Measurements from ENCODE around the gene ELAVL2. TPM values are rescaled to one million over a fixed set of nuclear protein-coding genes. Genes with fewer than 3 reads are reported as not detected.
A peak's percentile ranks its signal among the peaks of the same experiment; 100 is the strongest.

Gene ELAVL2
- total RNA-seq, 1 experiment from 2014 or later = 35.9 TPM

DNA sequence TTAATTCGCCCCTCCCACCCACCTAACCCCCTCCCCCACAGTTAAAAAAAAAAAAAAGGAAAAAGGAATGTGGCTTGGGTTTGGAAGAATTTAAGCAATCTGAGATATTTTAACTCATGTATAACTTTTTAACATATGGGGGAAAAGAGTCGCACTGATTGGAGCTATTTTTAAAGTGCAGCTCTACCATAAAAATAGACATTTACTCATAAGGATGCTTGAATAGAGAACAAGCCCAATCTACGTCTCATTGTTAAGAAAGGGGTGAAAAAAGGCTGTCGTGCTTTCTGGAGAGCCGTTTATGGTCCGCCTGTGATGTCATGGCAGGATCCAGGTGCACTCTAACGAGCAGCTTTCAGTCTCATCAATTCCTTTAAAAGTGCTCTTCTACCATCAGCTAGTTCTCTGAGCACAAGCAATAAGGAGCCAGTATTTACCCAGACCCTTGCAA is 142.4 kb downstream of the ELAVL2 start:
- no peaks in the 10 kb centered on the region for H3K27me3 Mint-ChIP-seq (ENCODE audit: low read depth)
- H3K27ac Mint-ChIP-seq = peak overlapping the region; percentile 96
- ATAC-seq (peak; percentile 23), DNase-seq (ENCODE audit: low spot score) (no peak)
- peaks cover 83% of the 10 kb centered on the region for H3K4me1 Mint-ChIP-seq
- no peaks in the 10 kb centered on the region for H3K9me3 Mint-ChIP-seq
- POLR2A ChIA-PET = interaction anchor here (0.7 to 1.0 kb wide), 2 partner anchors 25 to 142 kb away, joined by 3 read pairs; partner anchors contain the start of gene ELAVL2
- no peak overlapping the region for H3K4me3 Mint-ChIP-seq
- CTCF ChIA-PET = no interaction called here
- peaks cover 31% of the 10 kb centered on the region for H3K36me3 Mint-ChIP-seq
- TF ChIP-seq TP53 (CRISPR knock-in tag; IDR thresholded peaks at IDR 0.05) = no peak
- TF ChIP-seq, protein P1, sequence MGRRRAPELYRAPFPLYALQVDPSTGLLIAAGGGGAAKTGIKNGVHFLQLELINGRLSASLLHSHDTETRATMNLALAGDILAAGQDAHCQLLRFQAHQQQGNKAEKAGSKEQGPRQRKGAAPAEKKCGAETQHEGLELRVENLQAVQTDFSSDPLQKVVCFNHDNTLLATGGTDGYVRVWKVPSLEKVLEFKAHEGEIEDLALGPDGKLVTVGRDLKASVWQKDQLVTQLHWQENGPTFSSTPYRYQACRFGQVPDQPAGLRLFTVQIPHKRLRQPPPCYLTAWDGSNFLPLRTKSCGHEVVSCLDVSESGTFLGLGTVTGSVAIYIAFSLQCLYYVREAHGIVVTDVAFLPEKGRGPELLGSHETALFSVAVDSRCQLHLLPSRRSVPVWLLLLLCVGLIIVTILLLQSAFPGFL (CRISPR knock-in tag; IDR thresholded peaks at IDR 0.05; ENCODE audit: borderline replicate concordance) = no peak
- TF ChIP-seq, protein P2, sequence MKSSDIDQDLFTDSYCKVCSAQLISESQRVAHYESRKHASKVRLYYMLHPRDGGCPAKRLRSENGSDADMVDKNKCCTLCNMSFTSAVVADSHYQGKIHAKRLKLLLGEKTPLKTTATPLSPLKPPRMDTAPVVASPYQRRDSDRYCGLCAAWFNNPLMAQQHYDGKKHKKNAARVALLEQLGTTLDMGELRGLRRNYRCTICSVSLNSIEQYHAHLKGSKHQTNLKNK (CRISPR knock-in tag; IDR thresholded peaks at IDR 0.05) = no peak

DNA sequence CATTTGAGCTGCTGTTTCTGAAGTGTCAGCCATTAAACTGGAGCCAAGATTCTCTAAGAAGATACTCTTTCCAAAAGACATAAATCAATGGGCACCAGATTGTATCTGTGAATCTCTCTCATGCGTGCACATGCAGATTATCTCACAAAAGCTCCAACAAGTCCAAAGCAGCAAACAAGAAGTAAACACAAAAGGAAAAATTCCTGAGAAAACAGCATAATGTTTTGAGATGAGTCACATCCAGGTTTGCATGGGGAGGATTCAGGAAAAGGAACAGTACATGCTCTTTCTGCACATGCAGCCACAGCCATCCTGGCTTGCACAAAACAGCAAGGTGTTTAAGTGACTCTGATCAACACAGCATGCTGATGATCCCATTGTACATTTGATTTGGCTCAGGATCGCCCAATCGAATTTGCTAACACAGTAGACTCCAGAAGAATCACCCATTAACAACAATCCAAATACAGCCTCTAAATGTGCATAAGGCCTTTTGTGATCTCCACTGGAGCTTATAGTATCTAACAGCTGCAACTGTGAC is 143.1 kb downstream of the ELAVL2 start:
- H3K9me3 Mint-ChIP-seq = no peaks in the 10 kb centered on the region
- peaks cover 36% of the 10 kb centered on the region for H3K36me3 Mint-ChIP-seq
- TF ChIP-seq, protein P3, sequence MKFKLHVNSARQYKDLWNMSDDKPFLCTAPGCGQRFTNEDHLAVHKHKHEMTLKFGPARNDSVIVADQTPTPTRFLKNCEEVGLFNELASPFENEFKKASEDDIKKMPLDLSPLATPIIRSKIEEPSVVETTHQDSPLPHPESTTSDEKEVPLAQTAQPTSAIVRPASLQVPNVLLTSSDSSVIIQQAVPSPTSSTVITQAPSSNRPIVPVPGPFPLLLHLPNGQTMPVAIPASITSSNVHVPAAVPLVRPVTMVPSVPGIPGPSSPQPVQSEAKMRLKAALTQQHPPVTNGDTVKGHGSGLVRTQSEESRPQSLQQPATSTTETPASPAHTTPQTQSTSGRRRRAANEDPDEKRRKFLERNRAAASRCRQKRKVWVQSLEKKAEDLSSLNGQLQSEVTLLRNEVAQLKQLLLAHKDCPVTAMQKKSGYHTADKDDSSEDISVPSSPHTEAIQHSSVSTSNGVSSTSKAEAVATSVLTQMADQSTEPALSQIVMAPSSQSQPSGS (CRISPR knock-in tag; IDR thresholded peaks at IDR 0.05; ENCODE audit: borderline replicate concordance, low read depth) = no peak
- TF ChIP-seq, protein P4, sequence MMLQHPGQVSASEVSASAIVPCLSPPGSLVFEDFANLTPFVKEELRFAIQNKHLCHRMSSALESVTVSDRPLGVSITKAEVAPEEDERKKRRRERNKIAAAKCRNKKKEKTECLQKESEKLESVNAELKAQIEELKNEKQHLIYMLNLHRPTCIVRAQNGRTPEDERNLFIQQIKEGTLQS (CRISPR knock-in tag; conservative IDR thresholded peaks at IDR 0.05) = no peak
- TF ChIP-seq MYBL2 (CRISPR knock-in tag; IDR thresholded peaks at IDR 0.05) = no peak
- TF ChIP-seq, protein P5, sequence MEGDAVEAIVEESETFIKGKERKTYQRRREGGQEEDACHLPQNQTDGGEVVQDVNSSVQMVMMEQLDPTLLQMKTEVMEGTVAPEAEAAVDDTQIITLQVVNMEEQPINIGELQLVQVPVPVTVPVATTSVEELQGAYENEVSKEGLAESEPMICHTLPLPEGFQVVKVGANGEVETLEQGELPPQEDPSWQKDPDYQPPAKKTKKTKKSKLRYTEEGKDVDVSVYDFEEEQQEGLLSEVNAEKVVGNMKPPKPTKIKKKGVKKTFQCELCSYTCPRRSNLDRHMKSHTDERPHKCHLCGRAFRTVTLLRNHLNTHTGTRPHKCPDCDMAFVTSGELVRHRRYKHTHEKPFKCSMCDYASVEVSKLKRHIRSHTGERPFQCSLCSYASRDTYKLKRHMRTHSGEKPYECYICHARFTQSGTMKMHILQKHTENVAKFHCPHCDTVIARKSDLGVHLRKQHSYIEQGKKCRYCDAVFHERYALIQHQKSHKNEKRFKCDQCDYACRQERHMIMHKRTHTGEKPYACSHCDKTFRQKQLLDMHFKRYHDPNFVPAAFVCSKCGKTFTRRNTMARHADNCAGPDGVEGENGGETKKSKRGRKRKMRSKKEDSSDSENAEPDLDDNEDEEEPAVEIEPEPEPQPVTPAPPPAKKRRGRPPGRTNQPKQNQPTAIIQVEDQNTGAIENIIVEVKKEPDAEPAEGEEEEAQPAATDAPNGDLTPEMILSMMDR (IDR thresholded peaks at IDR 0.05) = no peak
- no peak for TF ChIP-seq TCF7 (CRISPR knock-in tag; IDR thresholded peaks at IDR 0.05; ENCODE audit: low read depth)
- TF ChIP-seq, protein P6, sequence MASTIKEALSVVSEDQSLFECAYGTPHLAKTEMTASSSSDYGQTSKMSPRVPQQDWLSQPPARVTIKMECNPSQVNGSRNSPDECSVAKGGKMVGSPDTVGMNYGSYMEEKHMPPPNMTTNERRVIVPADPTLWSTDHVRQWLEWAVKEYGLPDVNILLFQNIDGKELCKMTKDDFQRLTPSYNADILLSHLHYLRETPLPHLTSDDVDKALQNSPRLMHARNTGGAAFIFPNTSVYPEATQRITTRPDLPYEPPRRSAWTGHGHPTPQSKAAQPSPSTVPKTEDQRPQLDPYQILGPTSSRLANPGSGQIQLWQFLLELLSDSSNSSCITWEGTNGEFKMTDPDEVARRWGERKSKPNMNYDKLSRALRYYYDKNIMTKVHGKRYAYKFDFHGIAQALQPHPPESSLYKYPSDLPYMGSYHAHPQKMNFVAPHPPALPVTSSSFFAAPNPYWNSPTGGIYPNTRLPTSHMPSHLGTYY (CRISPR knock-in tag; IDR thresholded peaks at IDR 0.05) = no peak
- TF ChIP-seq FOXP1 (CRISPR knock-in tag; IDR thresholded peaks at IDR 0.05; ENCODE audit: borderline replicate concordance) = no peak
- TF ChIP-seq PRRX2 (CRISPR knock-in tag; IDR thresholded peaks at IDR 0.05) = no peak
- POLR2A ChIA-PET = interaction anchor here (1.0 kb wide), 1 partner anchor 24 kb away, joined by 3 read pairs; no protein-coding TSS in a partner anchor
- no peak overlapping the region for H3K4me3 Mint-ChIP-seq
- CTCF ChIA-PET = no interaction called here
- DNase-seq (ENCODE audit: low spot score) (no peak), ATAC-seq (no peak)
- peaks cover 87% of the 10 kb centered on the region for H3K4me1 Mint-ChIP-seq
- H3K27me3 Mint-ChIP-seq (ENCODE audit: low read depth) = no peaks in the 10 kb centered on the region
- peak overlapping the region; percentile 86 for H3K27ac Mint-ChIP-seq

DNA sequence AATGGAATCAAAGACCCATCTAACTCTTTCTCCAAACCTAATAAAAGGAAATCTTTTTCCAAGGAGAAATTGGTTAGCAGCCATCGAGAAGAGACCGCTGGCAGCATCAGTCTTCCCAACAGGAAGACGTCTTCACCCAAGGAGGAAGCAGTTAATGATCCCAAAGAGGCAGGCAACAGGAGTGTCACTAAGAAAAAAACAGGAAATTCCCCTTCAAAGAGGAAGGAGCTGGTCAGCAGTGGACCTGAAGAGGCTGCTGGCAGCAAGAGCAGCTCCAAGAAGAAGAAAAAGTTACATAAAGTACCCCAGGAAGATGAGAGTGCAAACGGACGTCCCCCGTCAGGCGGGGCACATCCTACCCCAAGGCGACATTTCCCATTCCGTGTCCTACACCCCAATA is 143.7 kb downstream of the ELAVL2 start:
- POLR2A ChIA-PET = no interaction called here
- peak overlapping the region; percentile 86 for H3K27ac Mint-ChIP-seq
- DNase-seq (ENCODE audit: low spot score) = no peak
- ATAC-seq = no peak
- H3K27me3 Mint-ChIP-seq (ENCODE audit: low read depth) = no peaks in the 10 kb centered on the region
- H3K36me3 Mint-ChIP-seq = peaks cover 42% of the 10 kb centered on the region
- H3K4me1 Mint-ChIP-seq = peaks cover 87% of the 10 kb centered on the region
- no peak overlapping the region for H3K4me3 Mint-ChIP-seq
- CTCF ChIA-PET = no interaction called here
- H3K9me3 Mint-ChIP-seq = no peaks in the 10 kb centered on the region
- TF ChIP-seq OVOL2 (CRISPR knock-in tag; IDR thresholded peaks at IDR 0.05; ENCODE audit: borderline replicate concordance) = no peak
- TF ChIP-seq, protein P7, sequence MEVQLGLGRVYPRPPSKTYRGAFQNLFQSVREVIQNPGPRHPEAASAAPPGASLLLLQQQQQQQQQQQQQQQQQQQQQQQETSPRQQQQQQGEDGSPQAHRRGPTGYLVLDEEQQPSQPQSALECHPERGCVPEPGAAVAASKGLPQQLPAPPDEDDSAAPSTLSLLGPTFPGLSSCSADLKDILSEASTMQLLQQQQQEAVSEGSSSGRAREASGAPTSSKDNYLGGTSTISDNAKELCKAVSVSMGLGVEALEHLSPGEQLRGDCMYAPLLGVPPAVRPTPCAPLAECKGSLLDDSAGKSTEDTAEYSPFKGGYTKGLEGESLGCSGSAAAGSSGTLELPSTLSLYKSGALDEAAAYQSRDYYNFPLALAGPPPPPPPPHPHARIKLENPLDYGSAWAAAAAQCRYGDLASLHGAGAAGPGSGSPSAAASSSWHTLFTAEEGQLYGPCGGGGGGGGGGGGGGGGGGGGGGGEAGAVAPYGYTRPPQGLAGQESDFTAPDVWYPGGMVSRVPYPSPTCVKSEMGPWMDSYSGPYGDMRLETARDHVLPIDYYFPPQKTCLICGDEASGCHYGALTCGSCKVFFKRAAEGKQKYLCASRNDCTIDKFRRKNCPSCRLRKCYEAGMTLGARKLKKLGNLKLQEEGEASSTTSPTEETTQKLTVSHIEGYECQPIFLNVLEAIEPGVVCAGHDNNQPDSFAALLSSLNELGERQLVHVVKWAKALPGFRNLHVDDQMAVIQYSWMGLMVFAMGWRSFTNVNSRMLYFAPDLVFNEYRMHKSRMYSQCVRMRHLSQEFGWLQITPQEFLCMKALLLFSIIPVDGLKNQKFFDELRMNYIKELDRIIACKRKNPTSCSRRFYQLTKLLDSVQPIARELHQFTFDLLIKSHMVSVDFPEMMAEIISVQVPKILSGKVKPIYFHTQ (CRISPR knock-in tag; IDR thresholded peaks at IDR 0.05) = no peak
- no peak for TF ChIP-seq ZNF138 (CRISPR knock-in tag; conservative IDR thresholded peaks at IDR 0.05)
- TF ChIP-seq, protein P8, sequence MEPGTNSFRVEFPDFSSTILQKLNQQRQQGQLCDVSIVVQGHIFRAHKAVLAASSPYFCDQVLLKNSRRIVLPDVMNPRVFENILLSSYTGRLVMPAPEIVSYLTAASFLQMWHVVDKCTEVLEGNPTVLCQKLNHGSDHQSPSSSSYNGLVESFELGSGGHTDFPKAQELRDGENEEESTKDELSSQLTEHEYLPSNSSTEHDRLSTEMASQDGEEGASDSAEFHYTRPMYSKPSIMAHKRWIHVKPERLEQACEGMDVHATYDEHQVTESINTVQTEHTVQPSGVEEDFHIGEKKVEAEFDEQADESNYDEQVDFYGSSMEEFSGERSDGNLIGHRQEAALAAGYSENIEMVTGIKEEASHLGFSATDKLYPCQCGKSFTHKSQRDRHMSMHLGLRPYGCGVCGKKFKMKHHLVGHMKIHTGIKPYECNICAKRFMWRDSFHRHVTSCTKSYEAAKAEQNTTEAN (CRISPR knock-in tag; IDR thresholded peaks at IDR 0.05) = no peak
- TF ChIP-seq, protein P9, sequence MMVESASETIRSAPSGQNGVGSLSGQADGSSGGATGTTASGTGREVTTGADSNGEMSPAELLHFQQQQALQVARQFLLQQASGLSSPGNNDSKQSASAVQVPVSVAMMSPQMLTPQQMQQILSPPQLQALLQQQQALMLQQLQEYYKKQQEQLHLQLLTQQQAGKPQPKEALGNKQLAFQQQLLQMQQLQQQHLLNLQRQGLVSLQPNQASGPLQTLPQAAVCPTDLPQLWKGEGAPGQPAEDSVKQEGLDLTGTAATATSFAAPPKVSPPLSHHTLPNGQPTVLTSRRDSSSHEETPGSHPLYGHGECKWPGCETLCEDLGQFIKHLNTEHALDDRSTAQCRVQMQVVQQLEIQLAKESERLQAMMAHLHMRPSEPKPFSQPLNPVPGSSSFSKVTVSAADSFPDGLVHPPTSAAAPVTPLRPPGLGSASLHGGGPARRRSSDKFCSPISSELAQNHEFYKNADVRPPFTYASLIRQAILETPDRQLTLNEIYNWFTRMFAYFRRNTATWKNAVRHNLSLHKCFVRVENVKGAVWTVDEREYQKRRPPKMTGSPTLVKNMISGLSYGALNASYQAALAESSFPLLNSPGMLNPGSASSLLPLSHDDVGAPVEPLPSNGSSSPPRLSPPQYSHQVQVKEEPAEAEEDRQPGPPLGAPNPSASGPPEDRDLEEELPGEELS (CRISPR knock-in tag; IDR thresholded peaks at IDR 0.05) = no peak
